Fibroblast of skin of right biceps (primary cell): ENCODE data around the gene TSC2.

ENCODE experiments used
- DNase-seq: peaks from one replicate; pipeline ENCODE4 v3.0.0-alpha.2; 2013

The TSC2 gene

GRCh38 chr16:2044541-2044940 lies 3.2 kb upstream of the TSC2 start:
- DNase-seq: no peak

GRCh38 chr16:2045965-2046892 lies 1.6 kb upstream of the TSC2 start:
- DNase-seq: no peak

- DNase-seq: no peak
Observed at GRCh38 chr16:2046893-2047329, 874 bp upstream of the TSC2 start.

GRCh38 chr16:2048116-2048543 lies 345 bp downstream of the TSC2 start:
- DNase-seq: no peak

- no peak for DNase-seq
Observed at GRCh38 chr16:2053211-2053610, 5.4 kb downstream of the TSC2 start.

GRCh38 chr16:2053897-2054296 lies 6.1 kb downstream of the TSC2 start:
- DNase-seq: no peak

- DNase-seq: no peak
Observed at GRCh38 chr16:2054543-2055245, 6.9 kb downstream of the TSC2 start.

- DNase-seq: no peak
Observed at GRCh38 chr16:2056077-2056476, 8.3 kb downstream of the TSC2 start.

- DNase-seq: no peak
Observed at GRCh38 chr16:2056681-2057407, 9.1 kb downstream of the TSC2 start.

GRCh38 chr16:2057438-2057837 lies 9.7 kb downstream of the TSC2 start:
- DNase-seq: no peak

- no peak for DNase-seq
Observed at GRCh38 chr16:2058420-2058819, 10.6 kb downstream of the TSC2 start.

- DNase-seq: no peak
Observed at GRCh38 chr16:2058872-2059271, 11.1 kb downstream of the TSC2 start.

- DNase-seq: no peak
Observed at GRCh38 chr16:2060346-2060745, 12.6 kb downstream of the TSC2 start.

GRCh38 chr16:2061023-2061422 lies 13.2 kb downstream of the TSC2 start:
- no peak for DNase-seq

- DNase-seq: no peak
Observed at GRCh38 chr16:2061526-2061925, 13.7 kb downstream of the TSC2 start.

GRCh38 chr16:2062801-2063200 lies 15.0 kb downstream of the TSC2 start:
- no peak for DNase-seq

- no peak for DNase-seq
Observed at GRCh38 chr16:2063861-2064260, 16.1 kb downstream of the TSC2 start.

GRCh38 chr16:2064368-2064945 lies 16.7 kb downstream of the TSC2 start:
- DNase-seq: no peak

- DNase-seq: no peak
Observed at GRCh38 chr16:2066139-2066538, 18.4 kb downstream of the TSC2 start.

GRCh38 chr16:2070576-2071453 lies 23.0 kb downstream of the TSC2 start:
- DNase-seq: no peak

- DNase-seq: no peak
Observed at GRCh38 chr16:2071454-2072202, 23.8 kb downstream of the TSC2 start.
